MCF 10A (cell line): ENCODE data around the gene HAUS7. TPM values are rescaled to one million over a fixed set of nuclear protein-coding genes. Genes with fewer than 3 reads are reported as not detected.

Experiments
- BruUV-seq: library from RNA; stranded (reverse); fragments of 400-500 nt; replicated peaks from 2 replicates; lab custom pipeline; 2021; lab: Mats Ljungman, UMichigan
- CTCF ChIA-PET: fragments of 300-600 bp; sonication (Branson Sonifier 250); formaldehyde crosslinking; extraction: SDS; loops from one replicate; lab custom pipeline; 2021; ENCODE audit warnings: antibody characterized with exemption, inconsistent platforms; lab: Yijun Ruan, JAX
- POLR2A ChIA-PET: fragments of 300-600, 350-650 bp; sonication (Branson Sonifier 250); formaldehyde crosslinking; extraction: SDS; loops from one replicate; lab custom pipeline; 2020; ENCODE audit warnings: antibody characterized with exemption, inconsistent platforms; lab: Yijun Ruan, JAX
- DNase-seq: peaks from one replicate; pipeline ENCODE4 v3.0.0-alpha.2; 2018; ENCODE audit not compliant: unreplicated experiment
- H3K27ac Mint-ChIP-seq: one replicate; pipeline ENCODE4 v1.8.0; 2022; ENCODE audit warnings: mild to moderate bottlenecking, low read depth, mixed read lengths; ENCODE audit not compliant: unreplicated experiment
- H3K27me3 Mint-ChIP-seq: one replicate; pipeline ENCODE4 v1.8.0; 2022; ENCODE audit warnings: mixed read lengths; ENCODE audit not compliant: insufficient read depth, unreplicated experiment
- H3K36me3 Mint-ChIP-seq: one replicate; pipeline ENCODE4 v1.8.0; 2022; ENCODE audit warnings: mild to moderate bottlenecking, moderate library complexity, mixed read lengths; ENCODE audit not compliant: insufficient read depth, unreplicated experiment
- H3K4me1 Mint-ChIP-seq: one replicate; pipeline ENCODE4 v1.8.0; 2022; ENCODE audit warnings: mixed read lengths; ENCODE audit not compliant: insufficient read depth, unreplicated experiment
- H3K4me3 Mint-ChIP-seq: one replicate; pipeline ENCODE4 v1.8.0; 2022; ENCODE audit warnings: mild to moderate bottlenecking, moderate library complexity, mixed read lengths; ENCODE audit not compliant: unreplicated experiment
- H3K9me3 Mint-ChIP-seq: one replicate; pipeline ENCODE4 v1.8.0; 2022; ENCODE audit warnings: mixed read lengths; ENCODE audit not compliant: unreplicated experiment
- intact Hi-C: fragments of 100-400 bp; cut with micrococcal nuclease; formaldehyde crosslinking; loops from 2 replicates; pipeline ENCODE4 v1.14.1; 2022
- total RNA-seq: library from RNA; stranded (reverse); gene quantifications from 2 replicates; pipeline ENCODE4 v1.2.3, GENCODE V29; 2022
- TF ChIP-seq, protein P1 (sequence below): fragments of 200-600 bp; IDR thresholded peaks from one replicate; pipeline ENCODE4 v1.8.0; 2022; ENCODE audit warnings: antibody characterized with exemption, mild to moderate bottlenecking; ENCODE audit not compliant: unreplicated experiment

The HAUS7 gene
- total RNA-seq, 1 experiment from 2014 or later: 19.4 TPM

DNA sequence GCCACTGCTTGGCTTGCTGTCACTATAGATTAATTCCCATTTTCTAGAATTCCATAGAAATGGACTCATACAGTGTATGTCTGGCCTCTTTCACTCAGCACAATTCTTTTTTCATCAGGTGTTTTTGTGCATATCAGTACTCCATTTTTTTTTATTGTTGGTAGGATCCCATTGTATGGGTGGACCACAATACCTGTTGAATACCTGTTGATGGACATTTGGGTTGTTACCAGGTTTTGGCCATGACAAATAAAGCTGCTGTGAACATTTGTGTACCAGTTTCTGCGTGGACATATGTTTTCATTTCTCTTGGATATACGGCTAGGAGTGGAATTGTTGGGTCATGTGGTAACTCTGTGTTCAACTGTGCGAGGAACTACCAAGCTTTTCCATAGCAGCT is 44.2 kb downstream of the HAUS7 start:
- ChIA-PET POLR2A (no interaction called here), CTCF (no interaction called here)
- no peaks in the 10 kb centered on the region for H3K36me3 Mint-ChIP-seq
- no peak overlapping the region for H3K4me3 Mint-ChIP-seq
- BruUV-seq: no TSS peak
- no peak for DNase-seq
- H3K4me1 Mint-ChIP-seq: no peaks in the 10 kb centered on the region
- intact Hi-C loops: no loop called here
- no peak overlapping the region for H3K27ac Mint-ChIP-seq
- no peaks in the 10 kb centered on the region for H3K27me3 Mint-ChIP-seq
- peaks cover 10% of the 10 kb centered on the region for H3K9me3 Mint-ChIP-seq
- TF ChIP-seq, protein P1, sequence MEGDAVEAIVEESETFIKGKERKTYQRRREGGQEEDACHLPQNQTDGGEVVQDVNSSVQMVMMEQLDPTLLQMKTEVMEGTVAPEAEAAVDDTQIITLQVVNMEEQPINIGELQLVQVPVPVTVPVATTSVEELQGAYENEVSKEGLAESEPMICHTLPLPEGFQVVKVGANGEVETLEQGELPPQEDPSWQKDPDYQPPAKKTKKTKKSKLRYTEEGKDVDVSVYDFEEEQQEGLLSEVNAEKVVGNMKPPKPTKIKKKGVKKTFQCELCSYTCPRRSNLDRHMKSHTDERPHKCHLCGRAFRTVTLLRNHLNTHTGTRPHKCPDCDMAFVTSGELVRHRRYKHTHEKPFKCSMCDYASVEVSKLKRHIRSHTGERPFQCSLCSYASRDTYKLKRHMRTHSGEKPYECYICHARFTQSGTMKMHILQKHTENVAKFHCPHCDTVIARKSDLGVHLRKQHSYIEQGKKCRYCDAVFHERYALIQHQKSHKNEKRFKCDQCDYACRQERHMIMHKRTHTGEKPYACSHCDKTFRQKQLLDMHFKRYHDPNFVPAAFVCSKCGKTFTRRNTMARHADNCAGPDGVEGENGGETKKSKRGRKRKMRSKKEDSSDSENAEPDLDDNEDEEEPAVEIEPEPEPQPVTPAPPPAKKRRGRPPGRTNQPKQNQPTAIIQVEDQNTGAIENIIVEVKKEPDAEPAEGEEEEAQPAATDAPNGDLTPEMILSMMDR: no peak

DNA sequence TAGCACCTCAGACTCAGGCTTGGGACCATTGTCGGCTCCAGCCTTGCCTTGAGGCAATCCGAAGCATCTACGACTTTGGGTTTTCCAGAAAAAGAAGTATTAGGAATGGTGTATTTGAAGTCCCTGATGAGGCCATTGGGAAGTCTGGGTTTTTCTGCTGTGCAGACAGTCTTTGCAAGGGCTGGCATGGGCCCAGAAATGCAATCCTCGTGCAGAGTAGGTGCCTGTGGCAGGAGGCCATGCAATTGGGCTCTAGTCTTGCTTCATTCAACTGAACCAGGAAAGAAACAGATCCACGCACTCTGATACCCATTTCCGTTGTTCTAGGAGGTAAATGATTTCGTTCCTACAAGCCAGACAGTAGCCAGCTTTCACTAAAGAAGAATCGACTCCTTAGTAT is 46.7 kb downstream of the HAUS7 start:
- intact Hi-C loops: no loop called here
- TF ChIP-seq, protein P1: no peak
- Mint-ChIP-seq H3K4me1 (no peaks in the 10 kb centered on the region), H3K36me3 (no peaks in the 10 kb centered on the region), H3K27me3 (peaks cover 3% of the 10 kb centered on the region), H3K4me3 (no peak overlapping the region), H3K27ac (no peak overlapping the region), H3K9me3 (no peaks in the 10 kb centered on the region)
- BruUV-seq: no TSS peak
- POLR2A ChIA-PET: no interaction called here
- CTCF ChIA-PET: interaction anchor here (0.9 kb wide), 1 partner anchor 10 kb away, joined by 4 read pairs; no protein-coding TSS in a partner anchor
- peak; percentile 20 for DNase-seq

DNA sequence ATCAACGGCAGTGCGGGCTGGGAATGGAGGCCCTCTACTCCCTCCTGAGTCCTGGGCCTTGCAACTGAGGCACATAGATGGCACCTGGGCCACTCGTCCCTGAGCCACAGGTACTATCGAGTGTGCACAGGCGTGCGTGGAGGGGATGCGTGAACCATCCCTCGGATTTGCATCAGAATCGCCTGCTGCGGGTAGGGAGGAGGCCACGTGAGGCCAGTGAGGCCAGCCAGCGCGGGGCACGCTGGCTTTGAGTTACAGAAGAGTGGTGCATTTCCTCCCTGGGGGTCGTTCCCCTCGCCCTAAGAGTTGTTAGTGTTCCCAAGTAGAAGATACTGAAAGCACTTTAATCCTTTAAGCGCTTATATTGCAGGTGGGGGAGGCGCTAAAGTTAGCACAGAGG is 48.5 kb downstream of the HAUS7 start:
- Mint-ChIP-seq H3K36me3 (no peaks in the 10 kb centered on the region), H3K4me3 (no peak overlapping the region), H3K4me1 (no peaks in the 10 kb centered on the region), H3K9me3 (no peaks in the 10 kb centered on the region), H3K27ac (no peak overlapping the region), H3K27me3 (peaks cover 21% of the 10 kb centered on the region)
- ChIA-PET CTCF (no interaction called here), POLR2A (no interaction called here)
- TF ChIP-seq, protein P1: no peak
- intact Hi-C loops: no loop called here
- no TSS peak for BruUV-seq
- no peak for DNase-seq

DNA sequence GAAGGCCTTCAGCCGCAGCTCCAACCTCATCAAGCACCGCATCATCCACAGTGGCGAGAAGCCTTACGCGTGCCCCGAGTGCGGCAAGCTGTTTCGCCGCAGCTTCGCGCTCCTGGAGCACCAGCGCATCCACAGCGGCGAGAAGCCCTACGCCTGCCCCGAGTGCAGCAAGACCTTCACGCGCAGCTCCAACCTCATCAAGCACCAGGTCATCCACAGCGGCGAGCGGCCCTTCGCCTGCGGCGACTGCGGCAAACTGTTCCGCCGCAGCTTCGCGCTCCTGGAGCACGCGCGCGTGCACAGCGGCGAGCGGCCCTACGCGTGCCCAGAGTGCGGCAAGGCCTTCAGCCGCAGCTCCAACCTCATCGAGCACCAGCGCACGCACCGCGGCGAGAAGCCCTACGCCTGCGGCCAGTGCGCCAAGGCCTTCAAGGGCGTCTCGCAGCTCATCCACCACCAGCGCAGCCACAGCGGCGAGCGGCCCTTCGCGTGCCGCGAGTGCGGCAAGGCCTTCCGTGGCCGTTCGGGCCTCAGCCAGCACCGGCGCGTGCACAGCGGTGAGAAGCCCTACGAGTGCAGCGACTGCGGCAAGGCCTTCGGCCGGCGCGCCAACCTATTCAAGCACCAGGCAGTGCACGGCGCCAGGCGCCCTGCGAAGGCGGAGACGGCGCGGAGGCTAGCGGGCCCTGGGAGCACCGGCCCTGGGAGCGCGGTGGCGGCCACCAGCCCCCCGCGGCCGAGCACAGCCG is 49.4 kb downstream of the HAUS7 start:
- H3K4me3 Mint-ChIP-seq: no peak overlapping the region

More for the DNA sequence above, 49.4 kb downstream of the HAUS7 start:
- intact Hi-C loops: no loop called here
- no peak for DNase-seq
- BruUV-seq: no TSS peak
- H3K36me3 Mint-ChIP-seq: no peaks in the 10 kb centered on the region
- TF ChIP-seq, protein P1: no peak
- POLR2A ChIA-PET: no interaction called here
- no peaks in the 10 kb centered on the region for H3K9me3 Mint-ChIP-seq
- H3K27ac Mint-ChIP-seq: no peak overlapping the region
- no peaks in the 10 kb centered on the region for H3K4me1 Mint-ChIP-seq
- H3K27me3 Mint-ChIP-seq: peaks cover 29% of the 10 kb centered on the region
- CTCF ChIA-PET: interaction anchor here (0.6 kb wide), 2 partner anchors 87 to 438 kb away, joined by 3 read pairs; partner anchors contain the start of gene ZNF275
